Gastroesophageal sphincter (tissue), 3 donors: ENCODE results near the gene RAPGEF3.

Source experiments
- EP300 ChIP-seq: sonication (generic); formaldehyde crosslinking; IDR thresholded peaks from one replicate; pipeline ENCODE4 v1.6.1; 2017; ENCODE audit warnings: antibody characterized with exemption, mild to moderate bottlenecking
- POLR2A ChIP-seq, 2 donors: fragments of 450-650 bp; IDR thresholded peaks; one replicate each; pipeline ENCODE4 v1.6.1; 2017; ENCODE audit warnings: antibody characterized with exemption in 2 of 2, mild to moderate bottlenecking in 2 of 2, moderate library complexity in 1 of 2
- POLR2AphosphoS5 ChIP-seq: sonication (generic); formaldehyde crosslinking; IDR thresholded peaks from one replicate; pipeline ENCODE4 v1.6.1; 2017; ENCODE audit warnings: antibody characterized with exemption
- TF ChIP-seq, protein P1 (sequence below), 4 experiments: fragments of 200-600 bp in 2 of 4; fragments of 450-650 bp in 2 of 4; sonication (generic) in 1 of 4; IDR thresholded peaks; one replicate each; pipeline ENCODE4 v1.5.1; 2017 to 2019; ENCODE audit warnings: antibody characterized with exemption in 4 of 4, mild to moderate bottlenecking in 2 of 4, moderate library complexity in 2 of 4

DNA sequence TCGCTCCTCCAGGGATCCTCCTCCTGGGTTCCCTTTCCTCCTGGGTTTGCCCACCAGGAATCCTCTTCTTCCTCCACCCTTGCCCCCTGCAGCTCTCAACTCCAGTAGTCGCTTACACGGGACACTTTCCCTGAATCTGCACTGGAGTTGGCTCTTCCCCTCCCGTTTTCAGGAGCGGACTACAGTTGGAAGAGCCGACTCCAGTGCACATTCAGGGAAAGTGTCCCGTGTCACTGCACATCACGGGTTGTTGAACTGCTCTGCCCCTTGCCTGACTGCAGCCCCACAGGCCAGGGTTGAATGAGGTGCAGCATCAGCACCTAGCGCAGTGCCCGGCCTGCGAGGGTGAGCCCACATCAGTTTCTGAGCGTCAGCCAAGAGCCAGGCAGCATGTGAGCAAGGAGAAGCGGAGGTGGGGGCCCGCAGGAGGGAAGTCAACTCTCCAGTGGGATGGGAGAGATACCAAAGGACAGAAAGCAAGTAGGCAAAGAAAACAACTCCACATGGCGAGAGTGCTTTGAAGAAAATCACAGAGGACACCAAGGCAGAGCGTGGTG lies 13.1 kb downstream of the RAPGEF3 start:
- TF ChIP-seq POLR2A (IDR thresholded peaks at IDR 0.05) (no peak), EP300 (no peak), POLR2AphosphoS5 (no peak)
- TF ChIP-seq, protein P1, sequence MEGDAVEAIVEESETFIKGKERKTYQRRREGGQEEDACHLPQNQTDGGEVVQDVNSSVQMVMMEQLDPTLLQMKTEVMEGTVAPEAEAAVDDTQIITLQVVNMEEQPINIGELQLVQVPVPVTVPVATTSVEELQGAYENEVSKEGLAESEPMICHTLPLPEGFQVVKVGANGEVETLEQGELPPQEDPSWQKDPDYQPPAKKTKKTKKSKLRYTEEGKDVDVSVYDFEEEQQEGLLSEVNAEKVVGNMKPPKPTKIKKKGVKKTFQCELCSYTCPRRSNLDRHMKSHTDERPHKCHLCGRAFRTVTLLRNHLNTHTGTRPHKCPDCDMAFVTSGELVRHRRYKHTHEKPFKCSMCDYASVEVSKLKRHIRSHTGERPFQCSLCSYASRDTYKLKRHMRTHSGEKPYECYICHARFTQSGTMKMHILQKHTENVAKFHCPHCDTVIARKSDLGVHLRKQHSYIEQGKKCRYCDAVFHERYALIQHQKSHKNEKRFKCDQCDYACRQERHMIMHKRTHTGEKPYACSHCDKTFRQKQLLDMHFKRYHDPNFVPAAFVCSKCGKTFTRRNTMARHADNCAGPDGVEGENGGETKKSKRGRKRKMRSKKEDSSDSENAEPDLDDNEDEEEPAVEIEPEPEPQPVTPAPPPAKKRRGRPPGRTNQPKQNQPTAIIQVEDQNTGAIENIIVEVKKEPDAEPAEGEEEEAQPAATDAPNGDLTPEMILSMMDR (IDR thresholded peaks at IDR 0.05) = no peak
